Trophoblast cell (in vitro differentiated cells and primary cell): ENCODE results near the gene COG2.

Experiments used
- DNase-seq, 2 donors: peaks; one replicate each; pipeline ENCODE4 v3.0.0-alpha.2; 2016
- H2AFZ ChIP-seq: 2 replicates; pipeline ENCODE4 v1.6.1; 2013; ENCODE audit warnings: low read length, moderate library complexity, mild to moderate bottlenecking; ENCODE audit not compliant: insufficient read depth, poor library complexity
- H2AK5ac ChIP-seq: 2 replicates; pipeline ENCODE4 v1.6.1; 2013; ENCODE audit warnings: mild to moderate bottlenecking, low read length
- H2BK120ac ChIP-seq: 2 replicates; pipeline ENCODE4 v1.6.1; 2013; ENCODE audit warnings: low read length, mild to moderate bottlenecking, moderate library complexity; ENCODE audit not compliant: insufficient read depth, poor library complexity
- H2BK12ac ChIP-seq: 2 replicates; pipeline ENCODE4 v1.6.1; 2013; ENCODE audit warnings: mild to moderate bottlenecking, low read length, moderate library complexity
- H2BK5ac ChIP-seq: 2 replicates; pipeline ENCODE4 v1.6.1; 2013; ENCODE audit warnings: low read length, low read depth, moderate library complexity, mild to moderate bottlenecking; ENCODE audit not compliant: poor library complexity
- H3K14ac ChIP-seq: 2 replicates; pipeline ENCODE4 v1.6.1; 2013; ENCODE audit warnings: mild to moderate bottlenecking, low read length
- H3K18ac ChIP-seq: 2 replicates; pipeline ENCODE4 v1.6.1; 2013; ENCODE audit warnings: mild to moderate bottlenecking, low read length
- H3K23ac ChIP-seq: 2 replicates; pipeline ENCODE4 v1.6.1; 2013; ENCODE audit warnings: low read length
- H3K27ac ChIP-seq: 2 replicates; pipeline ENCODE4 v1.5.1; 2013; ENCODE audit warnings: low read depth, mild to moderate bottlenecking, inconsistent platforms, low read length, moderate library complexity
- H3K27me3 ChIP-seq: 2 replicates; pipeline ENCODE4 v1.6.1; 2013; ENCODE audit warnings: inconsistent platforms, mild to moderate bottlenecking, low read length, moderate library complexity; ENCODE audit not compliant: insufficient read depth
- H3K36me3 ChIP-seq, 2 experiments: 1 replicate in 1 of 2; 2 replicates in 1 of 2; pipeline ENCODE4 v1.6.1; 2013; ENCODE audit warnings: low read length in 2 of 2, mild to moderate bottlenecking in 2 of 2, moderate library complexity in 1 of 2; ENCODE audit not compliant: insufficient read depth in 2 of 2, control insufficient read depth in 1 of 2
- H3K4ac ChIP-seq: 2 replicates; pipeline ENCODE4 v1.6.1; 2013; ENCODE audit warnings: low read depth, mild to moderate bottlenecking, low read length, moderate library complexity
- H3K4me1 ChIP-seq, 2 experiments: 1 replicate in 1 of 2; 2 replicates in 1 of 2; pipeline ENCODE4 v1.6.1; 2013; ENCODE audit warnings: low read length in 2 of 2, mild to moderate bottlenecking in 2 of 2, moderate library complexity in 1 of 2; ENCODE audit not compliant: insufficient read depth in 2 of 2, control insufficient read depth in 1 of 2
- H3K4me2 ChIP-seq: 2 replicates; pipeline ENCODE4 v1.6.1; 2013; ENCODE audit warnings: inconsistent platforms, mild to moderate bottlenecking, low read length, moderate library complexity
- H3K4me3 ChIP-seq: 2 replicates; pipeline ENCODE4 v1.5.1; 2013; ENCODE audit warnings: mild to moderate bottlenecking, low read depth, low read length, inconsistent platforms
- H3K79me1 ChIP-seq: one replicate; pipeline ENCODE4 v1.6.1; 2013; ENCODE audit warnings: low read length
- H3K79me2 ChIP-seq: 2 replicates; pipeline ENCODE4 v1.6.1; 2013; ENCODE audit warnings: low read length, mild to moderate bottlenecking; ENCODE audit not compliant: control insufficient read depth, insufficient read depth, poor library complexity
- H3K9ac ChIP-seq: 2 replicates; pipeline ENCODE4 v1.6.1; 2013; ENCODE audit warnings: mild to moderate bottlenecking, low read length
- H3K9me3 ChIP-seq: 2 replicates; pipeline ENCODE4 v1.6.1; 2013; ENCODE audit warnings: low read depth, mild to moderate bottlenecking, control low read depth, inconsistent platforms, low read length; ENCODE audit not compliant: insufficient read depth
- H4K12ac ChIP-seq: 2 replicates; pipeline ENCODE4 v1.6.1; 2013; ENCODE audit warnings: low read depth, mild to moderate bottlenecking, low read length, moderate library complexity
- H4K8ac ChIP-seq: 2 replicates; pipeline ENCODE4 v1.6.1; 2013; ENCODE audit warnings: low read depth, mild to moderate bottlenecking, low read length, moderate library complexity
- H4K91ac ChIP-seq: one replicate; pipeline ENCODE4 v1.6.1; 2013; ENCODE audit warnings: low read depth, mild to moderate bottlenecking, low read length, moderate library complexity
- WGBS: extraction: QIAGEN DNeasy Blood & Tissue Kit; methylation state at CpG from one replicate; pipeline ENCODE4 v1.1.7; 2013; ENCODE audit warnings: missing lambda C conversion rate; ENCODE audit not compliant: insufficient read length, insufficient coverage; ENCODE audit errors: extremely low coverage; 5-methylcytosine and 5-hydroxymethylcytosine counted together

COG2 gene

DNA sequence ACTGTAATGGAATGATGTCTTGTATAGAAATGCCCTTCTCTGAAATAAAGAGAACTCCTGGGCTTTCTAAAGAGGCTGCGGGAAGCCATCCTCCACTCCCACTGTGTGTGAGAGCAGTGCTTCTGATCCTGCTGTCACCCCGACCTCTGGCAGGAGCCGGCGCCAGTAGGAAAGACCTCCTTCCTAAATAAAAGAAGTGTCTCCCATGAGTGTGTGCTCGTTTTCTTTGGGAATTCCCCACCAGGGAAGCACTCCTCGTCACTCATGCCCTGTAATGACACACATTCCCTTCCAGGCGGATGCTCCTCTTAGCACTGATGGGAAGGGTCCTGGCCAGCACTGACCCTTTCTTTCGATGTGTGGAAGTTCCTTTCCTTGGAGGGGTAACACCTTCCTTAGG lies 51.5 kb downstream of the COG2 start:
- no peak overlapping the region for H2BK5ac ChIP-seq
- no CpG with 5 or more reads among the region's 8 CpGs for WGBS

DNA sequence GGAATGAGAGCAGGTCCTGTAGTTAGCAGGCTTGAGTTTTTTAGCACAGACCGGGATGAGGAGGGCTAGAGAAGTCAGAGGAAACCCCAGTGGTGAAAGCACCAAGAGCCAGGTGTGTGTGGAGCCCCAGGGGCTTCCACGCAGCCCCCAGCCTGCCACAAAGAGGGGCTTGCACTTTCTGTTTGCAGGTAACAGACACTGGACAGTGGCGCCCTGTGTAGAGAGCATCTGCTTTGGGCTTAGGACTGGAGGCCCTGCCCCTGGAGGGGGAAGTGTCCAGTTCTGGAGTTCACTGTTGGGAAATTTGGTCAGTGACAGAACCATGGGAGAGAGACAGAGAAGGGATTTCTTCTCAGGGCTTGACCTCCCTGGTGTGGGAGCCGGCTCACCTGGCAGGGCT lies 52.2 kb downstream of the COG2 start:
- Histone ChIP-seq H3K9ac (no peak overlapping the region), H3K79me2 (no peaks in the 10 kb centered on the region), H4K91ac (no peak overlapping the region), H3K36me3 (peaks cover 17 to 23% of the 10 kb centered on the region in 2 experiments), H3K4ac (no peak overlapping the region), H3K23ac (no peak overlapping the region), H3K27me3 (no peaks in the 10 kb centered on the region), H4K12ac (no peak overlapping the region), H2BK12ac (no peak overlapping the region), H3K4me3 (no peak overlapping the region), H2AK5ac (no peak overlapping the region), H3K9me3 (peaks cover 1% of the 10 kb centered on the region), H2BK5ac (no peak overlapping the region), H3K27ac (no peak overlapping the region), H2AFZ (no peak overlapping the region), H3K4me1 (peaks cover 0 to 2% of the 10 kb centered on the region in 2 experiments), H3K4me2 (no peak overlapping the region), H4K8ac (no peak overlapping the region), H3K18ac (no peak overlapping the region), H3K14ac (no peak overlapping the region), H3K79me1 (no peaks in the 10 kb centered on the region), H2BK120ac (no peak overlapping the region)
- no peak for DNase-seq
- no CpG with 5 or more reads among the region's 4 CpGs for WGBS

More for the DNA sequence above, 51.5 kb downstream of the COG2 start:
- Histone ChIP-seq H3K9ac (no peak overlapping the region), H3K79me2 (no peaks in the 10 kb centered on the region), H3K4me3 (no peak overlapping the region), H3K14ac (no peak overlapping the region), H3K79me1 (no peaks in the 10 kb centered on the region), H4K12ac (no peak overlapping the region), H3K4ac (no peak overlapping the region), H3K4me2 (no peak overlapping the region), H3K36me3 (peaks cover 17 to 24% of the 10 kb centered on the region in 2 experiments), H2BK120ac (no peak overlapping the region), H3K4me1 (peaks cover 0 to 3% of the 10 kb centered on the region in 2 experiments), H4K8ac (no peak overlapping the region), H2AK5ac (no peak overlapping the region), H4K91ac (no peak overlapping the region), H3K27me3 (no peaks in the 10 kb centered on the region), H3K23ac (no peak overlapping the region), H2AFZ (no peak overlapping the region), H2BK12ac (no peak overlapping the region), H3K27ac (no peak overlapping the region), H3K9me3 (peaks cover 2% of the 10 kb centered on the region), H3K18ac (no peak overlapping the region)
- DNase-seq = no peak

DNA sequence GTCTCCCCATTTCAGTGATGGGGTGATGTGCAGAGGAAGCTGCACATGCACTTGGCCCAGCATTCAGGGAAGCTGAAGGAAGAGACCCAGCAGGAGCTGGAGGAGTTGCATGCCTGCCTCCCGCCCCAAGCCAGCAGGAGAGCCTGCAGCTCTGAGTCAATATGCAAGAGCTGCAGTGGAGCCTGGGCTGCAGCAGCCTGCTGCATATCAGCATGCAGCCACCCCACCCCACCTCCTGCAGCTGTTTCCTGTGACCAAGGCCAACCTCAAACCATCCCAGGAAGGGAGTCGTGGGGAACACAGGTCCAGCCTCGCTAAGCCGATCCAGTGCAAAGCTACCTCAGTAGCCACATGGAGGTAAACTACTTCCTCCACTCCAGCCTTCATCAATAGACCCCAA lies 52.7 kb downstream of the COG2 start:
- H2BK5ac ChIP-seq = no peak overlapping the region
- no peaks in the 10 kb centered on the region for H3K79me2 ChIP-seq
- H3K14ac ChIP-seq = no peak overlapping the region
- H3K27me3 ChIP-seq = no peaks in the 10 kb centered on the region
- no peak overlapping the region for H2BK120ac ChIP-seq
- H3K9ac ChIP-seq = no peak overlapping the region
- H3K4me1 ChIP-seq = no peaks in the 10 kb centered on the region
- no peak overlapping the region for H2BK12ac ChIP-seq
- no peak overlapping the region for H4K12ac ChIP-seq
- no peak overlapping the region for H3K4ac ChIP-seq
- H4K8ac ChIP-seq = no peak overlapping the region
- no peak overlapping the region for H4K91ac ChIP-seq
- H3K18ac ChIP-seq = no peak overlapping the region
- no peak overlapping the region for H3K4me2 ChIP-seq
- H3K9me3 ChIP-seq = no peaks in the 10 kb centered on the region
- H3K27ac ChIP-seq = no peak overlapping the region
- no peak overlapping the region for H2AK5ac ChIP-seq
- no CpG with 5 or more reads among the region's 4 CpGs for WGBS
- H3K79me1 ChIP-seq = no peaks in the 10 kb centered on the region
- no peak for DNase-seq
- no peak overlapping the region for H3K4me3 ChIP-seq
- peaks cover 17 to 19% of the 10 kb centered on the region in 2 experiments for H3K36me3 ChIP-seq
- no peak overlapping the region for H3K23ac ChIP-seq
- no peak overlapping the region for H2AFZ ChIP-seq

DNA sequence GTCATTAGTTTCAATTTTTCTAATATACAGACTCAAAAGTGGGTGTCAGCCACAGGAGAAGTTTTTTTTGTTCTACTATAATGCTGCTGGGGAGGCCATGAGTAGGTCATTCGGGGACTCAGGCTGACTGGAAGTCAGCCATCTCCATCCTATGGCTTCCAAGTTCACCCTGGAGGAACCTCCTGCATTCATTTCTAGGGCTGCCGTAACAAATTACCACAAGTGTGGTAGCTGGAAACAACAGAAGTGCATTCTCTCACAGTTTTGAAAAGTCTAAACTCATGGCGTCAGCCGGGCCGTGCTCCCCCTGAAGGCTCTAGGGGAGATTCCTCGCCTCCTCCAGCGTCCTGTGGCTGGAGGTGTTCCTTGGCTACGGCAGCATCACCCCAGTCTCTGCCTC lies 53.9 kb downstream of the COG2 start:
- no peak overlapping the region for H3K9ac ChIP-seq
- H3K4me3 ChIP-seq = no peak overlapping the region
- H3K27me3 ChIP-seq = no peaks in the 10 kb centered on the region
- no peaks in the 10 kb centered on the region for H3K79me2 ChIP-seq
- H3K18ac ChIP-seq = no peak overlapping the region
- H3K14ac ChIP-seq = no peak overlapping the region
- H4K91ac ChIP-seq = no peak overlapping the region
- H4K8ac ChIP-seq = no peak overlapping the region
- no peak overlapping the region for H2AFZ ChIP-seq
- no CpG with 5 or more reads among the region's 8 CpGs for WGBS
- DNase-seq = no peak
- H3K4me1 ChIP-seq = no peaks in the 10 kb centered on the region
- H3K4me2 ChIP-seq = no peak overlapping the region
- no peak overlapping the region for H3K23ac ChIP-seq
- no peak overlapping the region for H4K12ac ChIP-seq
- peaks cover 14 to 16% of the 10 kb centered on the region in 2 experiments for H3K36me3 ChIP-seq
- no peak overlapping the region for H3K4ac ChIP-seq
- no peak overlapping the region for H2BK120ac ChIP-seq
- no peaks in the 10 kb centered on the region for H3K9me3 ChIP-seq
- no peak overlapping the region for H3K27ac ChIP-seq
- no peak overlapping the region for H2BK5ac ChIP-seq
- H2BK12ac ChIP-seq = no peak overlapping the region
- H3K79me1 ChIP-seq = no peaks in the 10 kb centered on the region
- no peak overlapping the region for H2AK5ac ChIP-seq
